ENCODE results near the gene PRSS21.

Gene PRSS21

GRCh38 chr16:2865651-2866050 is 48.6 kb downstream of the PRSS21 start:
- H3K4me2 ChIP-seq (ENCODE audit: low read length), result no peak overlapping the region
- H3K27me3 ChIP-seq (ENCODE audit: control insufficient read depth, low read length), result no peaks in the 10 kb centered on the region
- H4K20me1 ChIP-seq (ENCODE audit: control insufficient read depth, insufficient read depth, low read depth, low read length), result no peaks in the 10 kb centered on the region
- no peak for TF ChIP-seq EZH2phosphoT487 (IDR thresholded peaks at IDR 0.05; ENCODE audit: borderline replicate concordance, low read length)
- TF ChIP-seq, protein P1, sequence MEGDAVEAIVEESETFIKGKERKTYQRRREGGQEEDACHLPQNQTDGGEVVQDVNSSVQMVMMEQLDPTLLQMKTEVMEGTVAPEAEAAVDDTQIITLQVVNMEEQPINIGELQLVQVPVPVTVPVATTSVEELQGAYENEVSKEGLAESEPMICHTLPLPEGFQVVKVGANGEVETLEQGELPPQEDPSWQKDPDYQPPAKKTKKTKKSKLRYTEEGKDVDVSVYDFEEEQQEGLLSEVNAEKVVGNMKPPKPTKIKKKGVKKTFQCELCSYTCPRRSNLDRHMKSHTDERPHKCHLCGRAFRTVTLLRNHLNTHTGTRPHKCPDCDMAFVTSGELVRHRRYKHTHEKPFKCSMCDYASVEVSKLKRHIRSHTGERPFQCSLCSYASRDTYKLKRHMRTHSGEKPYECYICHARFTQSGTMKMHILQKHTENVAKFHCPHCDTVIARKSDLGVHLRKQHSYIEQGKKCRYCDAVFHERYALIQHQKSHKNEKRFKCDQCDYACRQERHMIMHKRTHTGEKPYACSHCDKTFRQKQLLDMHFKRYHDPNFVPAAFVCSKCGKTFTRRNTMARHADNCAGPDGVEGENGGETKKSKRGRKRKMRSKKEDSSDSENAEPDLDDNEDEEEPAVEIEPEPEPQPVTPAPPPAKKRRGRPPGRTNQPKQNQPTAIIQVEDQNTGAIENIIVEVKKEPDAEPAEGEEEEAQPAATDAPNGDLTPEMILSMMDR (IDR thresholded peaks at IDR 0.05; ENCODE audit: low read depth, low read length, poor library complexity, severe bottlenecking), result no peak
- peaks cover 5% of the 10 kb centered on the region; the same call in 1 of the 2 replicates for H3F3A ChIP-seq (ENCODE audit: control insufficient read depth, insufficient read depth)
- peaks cover 5% of the 10 kb centered on the region for H3K4me1 ChIP-seq (ENCODE audit: control insufficient read depth, low read length)
- no peaks in the 10 kb centered on the region for H3K36me3 ChIP-seq (ENCODE audit: control insufficient read depth, low read length)
- no peak overlapping the region for H3K4me3 ChIP-seq (ENCODE audit: low read length)
- no peaks in the 10 kb centered on the region for H3K9me2 ChIP-seq (replicated peaks; ENCODE audit: control insufficient read depth, low read length)
- no peaks in the 10 kb centered on the region for H3K9me3 ChIP-seq (ENCODE audit: control insufficient read depth, insufficient read depth, low read length)
- no peaks in the 10 kb centered on the region for H3K79me2 ChIP-seq (ENCODE audit: control insufficient read depth, low read length)
- H3K27ac ChIP-seq (ENCODE audit: low read depth, low read length), result no peak overlapping the region

GRCh38 chr16:2866431-2866830 is 49.4 kb downstream of the PRSS21 start:
- Histone ChIP-seq H4K20me1 (ENCODE audit: control insufficient read depth, insufficient read depth, low read depth, low read length) (no peaks in the 10 kb centered on the region), H3K4me2 (ENCODE audit: low read length) (no peak overlapping the region), H3F3A (ENCODE audit: control insufficient read depth, insufficient read depth) (peaks cover 5% of the 10 kb centered on the region; the same call in 1 of the 2 replicates), H3K79me2 (ENCODE audit: control insufficient read depth, low read length) (no peaks in the 10 kb centered on the region), H3K4me1 (ENCODE audit: control insufficient read depth, low read length) (peaks cover 5% of the 10 kb centered on the region), H3K27ac (ENCODE audit: low read depth, low read length) (no peak overlapping the region), H3K4me3 (ENCODE audit: low read length) (no peak overlapping the region), H3K27me3 (ENCODE audit: control insufficient read depth, low read length) (no peaks in the 10 kb centered on the region), H3K9me3 (ENCODE audit: control insufficient read depth, insufficient read depth, low read length) (no peaks in the 10 kb centered on the region), H3K36me3 (ENCODE audit: control insufficient read depth, low read length) (no peaks in the 10 kb centered on the region), H3K9me2 (replicated peaks; ENCODE audit: control insufficient read depth, low read length) (no peaks in the 10 kb centered on the region)
- TF ChIP-seq, protein P1 (IDR thresholded peaks at IDR 0.05; ENCODE audit: low read depth, low read length, poor library complexity, severe bottlenecking), result no peak
- TF ChIP-seq EZH2phosphoT487 (IDR thresholded peaks at IDR 0.05; ENCODE audit: borderline replicate concordance, low read length), result no peak

GRCh38 chr16:2867661-2867986 is 50.6 kb downstream of the PRSS21 start:
- Histone ChIP-seq H3K9me3 (ENCODE audit: control insufficient read depth, insufficient read depth, low read length) (no peaks in the 10 kb centered on the region), H3K27me3 (ENCODE audit: control insufficient read depth, low read length) (no peaks in the 10 kb centered on the region), H3K9me2 (replicated peaks; ENCODE audit: control insufficient read depth, low read length) (no peaks in the 10 kb centered on the region), H3F3A (ENCODE audit: control insufficient read depth, insufficient read depth) (peaks cover 5% of the 10 kb centered on the region; the same call in 1 of the 2 replicates), H4K20me1 (ENCODE audit: control insufficient read depth, insufficient read depth, low read depth, low read length) (no peaks in the 10 kb centered on the region), H3K4me1 (ENCODE audit: control insufficient read depth, low read length) (peaks cover 5% of the 10 kb centered on the region), H3K36me3 (ENCODE audit: control insufficient read depth, low read length) (no peaks in the 10 kb centered on the region), H3K27ac (ENCODE audit: low read depth, low read length) (peak overlapping the region; percentile 50), H3K4me2 (ENCODE audit: low read length) (peak overlapping the region; percentile 89), H3K79me2 (ENCODE audit: control insufficient read depth, low read length) (no peaks in the 10 kb centered on the region), H3K4me3 (ENCODE audit: low read length) (peak overlapping the region; percentile 88)
- TF ChIP-seq EZH2phosphoT487 (IDR thresholded peaks at IDR 0.05; ENCODE audit: borderline replicate concordance, low read length), result no peak
- TF ChIP-seq, protein P1 (IDR thresholded peaks at IDR 0.05; ENCODE audit: low read depth, low read length, poor library complexity, severe bottlenecking), result no peak

Measured in DOHH2 (cell line).